H9 (cell line): Measurements from ENCODE around the gene SLC15A5. TPM values are rescaled to one million over a fixed set of nuclear protein-coding genes. Genes with fewer than 3 reads are reported as not detected.

Source experiments
- DNase-seq: peaks from one replicate; pipeline ENCODE4 v3.0.0-alpha.2; 2017
- H2AFZ ChIP-seq: one replicate; pipeline ENCODE4 v1.6.1; 2013; ENCODE audit warnings: mild to moderate bottlenecking, low read length, control low read depth, moderate library complexity
- H2AK5ac ChIP-seq: 2 replicates; pipeline ENCODE4 v1.6.1; 2013; ENCODE audit warnings: low read length, control low read depth, mixed read lengths; ENCODE audit not compliant: insufficient read length
- H2BK120ac ChIP-seq: one replicate; pipeline ENCODE4 v1.6.1; 2013; ENCODE audit warnings: low read depth, mild to moderate bottlenecking, low read length, control low read depth, inconsistent platforms; ENCODE audit not compliant: poor library complexity, severe bottlenecking
- H2BK12ac ChIP-seq: 2 replicates; pipeline ENCODE4 v1.6.1; 2013; ENCODE audit warnings: low read length, control low read depth, mixed read lengths, low read depth; ENCODE audit not compliant: insufficient read length
- H2BK15ac ChIP-seq: 2 replicates; pipeline ENCODE4 v1.6.1; 2013; ENCODE audit warnings: low read depth, low read length, control low read depth
- H2BK20ac ChIP-seq: one replicate; pipeline ENCODE4 v1.6.1; 2013; ENCODE audit warnings: low read depth, mild to moderate bottlenecking, low read length, control low read depth, inconsistent platforms; ENCODE audit not compliant: poor library complexity, severe bottlenecking
- H2BK5ac ChIP-seq: 2 replicates; pipeline ENCODE4 v1.6.1; 2013; ENCODE audit warnings: low read length, control low read depth, mixed read lengths; ENCODE audit not compliant: insufficient read length
- H3K14ac ChIP-seq: 2 replicates; pipeline ENCODE4 v1.6.1; 2013; ENCODE audit warnings: low read length, control low read depth; ENCODE audit not compliant: insufficient read depth
- H3K18ac ChIP-seq: 2 replicates; pipeline ENCODE4 v1.6.1; 2013; ENCODE audit warnings: low read depth, mild to moderate bottlenecking, mixed read lengths, low read length, control low read depth; ENCODE audit not compliant: insufficient read length
- H3K23ac ChIP-seq: 2 replicates; pipeline ENCODE4 v1.6.1; 2013; ENCODE audit warnings: low read length, control low read depth, mixed read lengths, low read depth; ENCODE audit not compliant: insufficient read length
- H3K23me2 ChIP-seq: 2 replicates; pipeline ENCODE4 v1.6.1; 2013; ENCODE audit warnings: low read depth, mild to moderate bottlenecking, mixed read lengths, low read length, control low read depth; ENCODE audit not compliant: insufficient read length, poor library complexity, severe bottlenecking
- H3K27ac ChIP-seq: 2 replicates; pipeline ENCODE4 v1.5.1; 2013; ENCODE audit warnings: low read length, control low read depth, mixed read lengths, low read depth; ENCODE audit not compliant: insufficient read length
- H3K27me3 ChIP-seq: 2 replicates; pipeline ENCODE4 v1.6.1; 2013; ENCODE audit warnings: low read length, control low read depth, inconsistent platforms; ENCODE audit not compliant: insufficient read depth
- H3K4ac ChIP-seq: 2 replicates; pipeline ENCODE4 v1.6.1; 2013; ENCODE audit warnings: low read depth, mild to moderate bottlenecking, control low read depth, inconsistent platforms, low read length, moderate library complexity
- H3K4me1 ChIP-seq: 2 replicates; pipeline ENCODE4 v1.6.1; 2013; ENCODE audit warnings: low read length, control low read depth, inconsistent platforms; ENCODE audit not compliant: insufficient read depth
- H3K4me2 ChIP-seq: 2 replicates; pipeline ENCODE4 v1.6.1; 2013; ENCODE audit warnings: low read length, control low read depth, mixed read lengths; ENCODE audit not compliant: insufficient read length, insufficient read depth
- H3K56ac ChIP-seq: 2 replicates; pipeline ENCODE4 v1.6.1; 2013; ENCODE audit warnings: low read depth, mild to moderate bottlenecking, mixed read lengths, low read length, control low read depth; ENCODE audit not compliant: insufficient read length
- H3K79me1 ChIP-seq: 2 replicates; pipeline ENCODE4 v1.6.1; 2013; ENCODE audit warnings: low read depth, mild to moderate bottlenecking, moderate library complexity, low read length, control low read depth, inconsistent platforms; ENCODE audit not compliant: insufficient read depth, poor library complexity, severe bottlenecking
- H3K79me2 ChIP-seq: 2 replicates; pipeline ENCODE4 v1.6.1; 2013; ENCODE audit warnings: low read length, control low read depth, inconsistent platforms; ENCODE audit not compliant: insufficient read depth
- H3K9ac ChIP-seq: 2 replicates; pipeline ENCODE4 v1.6.1; 2013; ENCODE audit warnings: low read length, control low read depth, mixed read lengths; ENCODE audit not compliant: insufficient read length; ENCODE audit errors: extremely low read depth
- H3K9me3 ChIP-seq: one replicate; pipeline ENCODE4 v1.6.1; 2013; ENCODE audit warnings: low read depth, low read length, inconsistent platforms; ENCODE audit not compliant: control insufficient read depth
- H3T11ph ChIP-seq: one replicate; pipeline ENCODE4 v1.6.1; 2013; ENCODE audit warnings: mild to moderate bottlenecking, low read length, control low read depth, inconsistent platforms
- H4K20me1 ChIP-seq: one replicate; pipeline ENCODE4 v1.6.1; 2013; ENCODE audit not compliant: control insufficient read depth, insufficient read length, insufficient read depth
- H4K5ac ChIP-seq: 2 replicates; pipeline ENCODE4 v1.6.1; 2013; ENCODE audit warnings: low read depth, mild to moderate bottlenecking, mixed read lengths, low read length, control low read depth; ENCODE audit not compliant: insufficient read length
- H4K8ac ChIP-seq: replicated peaks from 2 replicates; pipeline ENCODE4 v1.6.1; 2013; ENCODE audit warnings: low read length, control low read depth, mixed read lengths, low read depth; ENCODE audit not compliant: insufficient read length
- H4K91ac ChIP-seq: 2 replicates; pipeline ENCODE4 v1.6.1; 2013; ENCODE audit warnings: low read depth, mild to moderate bottlenecking, moderate library complexity, mixed read lengths, low read length, control low read depth; ENCODE audit not compliant: insufficient read length
- H3K27ac Mint-ChIP-seq, 3 experiments: 2 replicates in 2 of 3; 3 replicates in 1 of 3; pipeline ENCODE4 v1.8.0; 2020 to 2021; ENCODE audit warnings: mixed read lengths in 3 of 3, mild to moderate bottlenecking in 1 of 3, moderate library complexity in 1 of 3
- H3K27me3 Mint-ChIP-seq: 2 replicates; pipeline ENCODE4 v1.8.0; 2021; ENCODE audit warnings: low read depth, mild to moderate bottlenecking, moderate library complexity, mixed read lengths
- H3K36me3 Mint-ChIP-seq, 3 experiments: 2 replicates in 2 of 3; 3 replicates in 1 of 3; pipeline ENCODE4 v1.8.0; 2020 to 2021; ENCODE audit warnings: low read depth in 3 of 3, mixed read lengths in 3 of 3; ENCODE audit not compliant: insufficient read depth in 1 of 3
- H3K4me1 Mint-ChIP-seq, 2 experiments: 2 replicates each; pipeline ENCODE4 v1.8.0; 2020; ENCODE audit warnings: mixed read lengths in 2 of 2
- H3K4me3 Mint-ChIP-seq, 2 experiments: 2 replicates in 1 of 2; 3 replicates in 1 of 2; pipeline ENCODE4 v1.8.0; 2020 to 2021; ENCODE audit warnings: mild to moderate bottlenecking in 2 of 2, mixed read lengths in 2 of 2, moderate library complexity in 1 of 2
- H3K9me3 Mint-ChIP-seq, 2 experiments: 2 replicates in 1 of 2; 3 replicates in 1 of 2; pipeline ENCODE4 v1.8.0; 2020; ENCODE audit warnings: mild to moderate bottlenecking in 2 of 2, mixed read lengths in 2 of 2, moderate library complexity in 1 of 2
- CTCF ChIP-seq: fragments of 200-600 bp; sonication (generic); conservative IDR thresholded peaks from 3 replicates; pipeline ENCODE4 v1.8.0; 2021; ENCODE audit warnings: antibody characterized with exemption, mild to moderate bottlenecking
- WGBS: extraction: QIAGEN DNeasy Blood & Tissue Kit; methylation state at CpG from one replicate; pipeline ENCODE4 v1.1.7; 2013; ENCODE audit warnings: missing lambda C conversion rate, low lambda C conversion rate, mixed read lengths; ENCODE audit not compliant: insufficient read length; ENCODE audit errors: extremely low coverage; 5-methylcytosine and 5-hydroxymethylcytosine counted together
- total RNA-seq: library from RNA; stranded (reverse); gene quantifications from 2 replicates; pipeline ENCODE4 v1.2.1, GENCODE V29; 2021

SLC15A5 gene
- total RNA-seq, 1 experiment from 2014 or later, result not detected

- Histone ChIP-seq H2BK20ac (no peak overlapping the region), H3K79me2 (no peaks in the 10 kb centered on the region), H4K8ac (no peak overlapping the region), H3K4me1 (no peaks in the 10 kb centered on the region), H3K79me1 (no peaks in the 10 kb centered on the region), H4K91ac (no peak overlapping the region), H2BK5ac (no peak overlapping the region), H3K27me3 (no peaks in the 10 kb centered on the region), H3T11ph (no peak overlapping the region), H3K9me3 (no peaks in the 10 kb centered on the region), H2AFZ (no peak overlapping the region), H2AK5ac (no peak overlapping the region), H3K23ac (no peak overlapping the region), H3K23me2 (no peaks in the 10 kb centered on the region), H4K5ac (no peak overlapping the region), H3K27ac (no peak overlapping the region), H2BK12ac (no peak overlapping the region), H4K20me1 (no peaks in the 10 kb centered on the region), H2BK15ac (no peak overlapping the region), H2BK120ac (no peak overlapping the region), H3K56ac (no peak overlapping the region), H3K18ac (no peak overlapping the region), H3K4ac (no peak overlapping the region), H3K14ac (no peak overlapping the region), H3K9ac (no peak overlapping the region), H3K4me2 (no peak overlapping the region)
- H3K27me3 Mint-ChIP-seq, result no peaks in the 10 kb centered on the region
- WGBS, result no CpG with 5 or more reads among the region's 6 CpGs
- H3K27ac Mint-ChIP-seq, result no peak overlapping the region
- no peak for DNase-seq
- no peak for TF ChIP-seq CTCF
- no peaks in the 10 kb centered on the region for H3K4me1 Mint-ChIP-seq
- H3K4me3 Mint-ChIP-seq, result no peak overlapping the region
- no peaks in the 10 kb centered on the region for H3K9me3 Mint-ChIP-seq
- H3K36me3 Mint-ChIP-seq, result no peaks in the 10 kb centered on the region
Measured at GRCh38 chr12:16218934-16219751, 58.3 kb downstream of the SLC15A5 start.
